ENCODE measurements around the gene PAK1. TPM values are rescaled to one million over a fixed set of nuclear protein-coding genes. Genes with fewer than 3 reads are reported as not detected.

The PAK1 gene
- total RNA-seq, 1 donor from 2014 or later: 58.3 TPM

DNA sequence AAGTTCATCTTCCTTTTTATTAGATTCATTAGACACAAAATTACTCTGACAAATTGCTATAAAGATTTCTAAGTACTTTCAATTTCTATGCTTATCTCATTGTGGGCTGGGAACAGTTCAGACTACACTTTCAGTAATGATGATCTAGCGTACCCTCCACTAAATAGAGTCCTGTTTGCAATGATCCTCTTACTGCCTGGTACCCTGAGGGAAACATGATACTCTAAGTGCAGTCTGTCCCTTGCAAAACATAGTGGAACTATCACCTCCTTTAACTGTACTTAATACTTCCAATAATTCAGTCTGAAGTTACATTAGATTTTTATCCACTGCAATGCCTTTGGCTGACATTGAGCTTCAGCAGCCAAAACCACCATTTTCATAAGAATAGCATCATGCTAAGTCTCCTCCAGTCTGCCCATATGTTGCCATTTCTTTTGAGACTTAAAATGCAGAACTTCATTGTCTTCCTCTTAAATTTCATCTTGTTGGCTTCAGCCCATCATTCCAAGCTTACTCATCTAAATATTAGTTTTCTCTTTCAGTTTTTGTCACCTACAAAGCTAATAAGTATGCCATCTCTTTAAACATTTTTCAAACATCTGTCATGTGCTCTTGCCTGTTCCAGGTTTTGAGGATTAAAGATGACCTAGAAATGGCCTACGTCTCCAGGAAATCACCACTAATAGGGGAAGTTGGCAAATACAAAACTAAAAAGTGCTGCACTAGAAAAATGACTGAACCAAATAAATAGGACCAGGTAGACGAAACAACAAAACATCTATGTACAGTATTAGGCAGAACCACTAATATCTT lies 55.5 kb downstream of the PAK1 start:
- no peaks in the 10 kb centered on the region for H3K9me3 Mint-ChIP-seq (ENCODE audit: unreplicated experiment)
- DNase-seq (ENCODE audit: low spot score): no peak
- TF ChIP-seq, protein P1, sequence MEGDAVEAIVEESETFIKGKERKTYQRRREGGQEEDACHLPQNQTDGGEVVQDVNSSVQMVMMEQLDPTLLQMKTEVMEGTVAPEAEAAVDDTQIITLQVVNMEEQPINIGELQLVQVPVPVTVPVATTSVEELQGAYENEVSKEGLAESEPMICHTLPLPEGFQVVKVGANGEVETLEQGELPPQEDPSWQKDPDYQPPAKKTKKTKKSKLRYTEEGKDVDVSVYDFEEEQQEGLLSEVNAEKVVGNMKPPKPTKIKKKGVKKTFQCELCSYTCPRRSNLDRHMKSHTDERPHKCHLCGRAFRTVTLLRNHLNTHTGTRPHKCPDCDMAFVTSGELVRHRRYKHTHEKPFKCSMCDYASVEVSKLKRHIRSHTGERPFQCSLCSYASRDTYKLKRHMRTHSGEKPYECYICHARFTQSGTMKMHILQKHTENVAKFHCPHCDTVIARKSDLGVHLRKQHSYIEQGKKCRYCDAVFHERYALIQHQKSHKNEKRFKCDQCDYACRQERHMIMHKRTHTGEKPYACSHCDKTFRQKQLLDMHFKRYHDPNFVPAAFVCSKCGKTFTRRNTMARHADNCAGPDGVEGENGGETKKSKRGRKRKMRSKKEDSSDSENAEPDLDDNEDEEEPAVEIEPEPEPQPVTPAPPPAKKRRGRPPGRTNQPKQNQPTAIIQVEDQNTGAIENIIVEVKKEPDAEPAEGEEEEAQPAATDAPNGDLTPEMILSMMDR (IDR thresholded peaks at IDR 0.05; ENCODE audit: unreplicated experiment): no peak
- H3K27me3 Mint-ChIP-seq (ENCODE audit: unreplicated experiment): peaks cover 1% of the 10 kb centered on the region
- no peak overlapping the region for H3K27ac Mint-ChIP-seq (ENCODE audit: unreplicated experiment)
- peaks cover 3% of the 10 kb centered on the region for H3K4me1 Mint-ChIP-seq (ENCODE audit: unreplicated experiment)
- H3K36me3 Mint-ChIP-seq (ENCODE audit: low read depth, unreplicated experiment): no peaks in the 10 kb centered on the region
- H3K4me3 Mint-ChIP-seq (ENCODE audit: unreplicated experiment): no peak overlapping the region

DNA sequence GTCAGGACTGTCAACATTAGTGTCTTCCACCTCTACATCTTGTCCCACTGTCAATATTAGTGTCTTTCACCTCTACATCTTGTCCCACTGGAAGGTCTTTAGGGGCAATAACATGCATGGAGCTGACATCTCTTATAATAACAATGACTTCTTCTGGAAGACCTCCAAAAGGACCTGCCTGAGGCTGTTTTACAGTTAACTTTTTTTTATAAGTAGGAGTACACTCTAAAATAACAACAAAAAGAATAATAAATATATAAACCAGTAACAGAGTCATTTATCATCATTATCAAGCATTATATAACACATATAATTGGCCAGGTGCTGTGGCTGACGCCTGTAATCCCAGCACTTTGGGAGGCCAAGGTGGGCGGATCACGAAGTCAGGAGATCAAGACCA lies 57.5 kb downstream of the PAK1 start:
- Mint-ChIP-seq H3K9me3 (ENCODE audit: unreplicated experiment) (no peaks in the 10 kb centered on the region), H3K4me3 (ENCODE audit: unreplicated experiment) (no peak overlapping the region), H3K27me3 (ENCODE audit: unreplicated experiment) (peaks cover 5% of the 10 kb centered on the region), H3K36me3 (ENCODE audit: low read depth, unreplicated experiment) (no peaks in the 10 kb centered on the region), H3K27ac (ENCODE audit: unreplicated experiment) (no peak overlapping the region), H3K4me1 (ENCODE audit: unreplicated experiment) (peaks cover 6% of the 10 kb centered on the region)
- TF ChIP-seq, protein P1 (IDR thresholded peaks at IDR 0.05; ENCODE audit: unreplicated experiment): no peak
- no peak for DNase-seq (ENCODE audit: low spot score)

- H3K4me3 Mint-ChIP-seq (ENCODE audit: unreplicated experiment): no peak overlapping the region
- H3K27me3 Mint-ChIP-seq (ENCODE audit: unreplicated experiment): peaks cover 4% of the 10 kb centered on the region
Observed at GRCh38 chr11:77413850-77414460, 59.9 kb downstream of the PAK1 start.

DNA sequence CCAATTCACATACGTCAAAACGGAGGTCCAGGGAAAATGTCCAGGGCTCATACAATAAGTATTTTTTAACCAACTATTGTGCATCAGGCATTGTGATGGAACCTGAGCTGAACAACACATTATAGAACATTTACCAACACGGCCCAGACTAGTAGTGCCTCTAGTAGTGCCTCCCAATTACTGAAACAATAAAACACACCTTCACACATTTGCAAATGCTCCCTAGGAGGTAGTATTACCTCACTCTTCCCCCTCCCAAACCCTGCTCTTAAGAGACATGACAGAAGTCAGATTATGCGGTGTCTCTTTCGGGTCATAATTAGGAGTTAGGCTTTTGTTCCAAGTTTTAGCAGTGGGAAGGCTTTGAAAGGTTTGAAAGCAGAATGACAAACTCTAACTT lies 61.1 kb downstream of the PAK1 start:
- Mint-ChIP-seq H3K27me3 (ENCODE audit: unreplicated experiment) (peaks cover 4% of the 10 kb centered on the region), H3K27ac (ENCODE audit: unreplicated experiment) (no peak overlapping the region), H3K36me3 (ENCODE audit: low read depth, unreplicated experiment) (no peaks in the 10 kb centered on the region), H3K4me1 (ENCODE audit: unreplicated experiment) (peaks cover 28% of the 10 kb centered on the region), H3K4me3 (ENCODE audit: unreplicated experiment) (peak overlapping the region; percentile 23), H3K9me3 (ENCODE audit: unreplicated experiment) (no peaks in the 10 kb centered on the region)
- TF ChIP-seq, protein P1 (IDR thresholded peaks at IDR 0.05; ENCODE audit: unreplicated experiment): no peak
- DNase-seq (ENCODE audit: low spot score): no peak

More at GRCh38 chr11:77413850-77414460, 59.9 kb downstream of the PAK1 start:
- TF ChIP-seq, protein P1 (IDR thresholded peaks at IDR 0.05; ENCODE audit: unreplicated experiment): no peak
- Mint-ChIP-seq H3K36me3 (ENCODE audit: low read depth, unreplicated experiment) (no peaks in the 10 kb centered on the region), H3K9me3 (ENCODE audit: unreplicated experiment) (no peaks in the 10 kb centered on the region), H3K4me1 (ENCODE audit: unreplicated experiment) (peaks cover 21% of the 10 kb centered on the region), H3K27ac (ENCODE audit: unreplicated experiment) (no peak overlapping the region)
- no peak for DNase-seq (ENCODE audit: low spot score)
